Measurements from ENCODE around the gene NGFR.

DNA sequence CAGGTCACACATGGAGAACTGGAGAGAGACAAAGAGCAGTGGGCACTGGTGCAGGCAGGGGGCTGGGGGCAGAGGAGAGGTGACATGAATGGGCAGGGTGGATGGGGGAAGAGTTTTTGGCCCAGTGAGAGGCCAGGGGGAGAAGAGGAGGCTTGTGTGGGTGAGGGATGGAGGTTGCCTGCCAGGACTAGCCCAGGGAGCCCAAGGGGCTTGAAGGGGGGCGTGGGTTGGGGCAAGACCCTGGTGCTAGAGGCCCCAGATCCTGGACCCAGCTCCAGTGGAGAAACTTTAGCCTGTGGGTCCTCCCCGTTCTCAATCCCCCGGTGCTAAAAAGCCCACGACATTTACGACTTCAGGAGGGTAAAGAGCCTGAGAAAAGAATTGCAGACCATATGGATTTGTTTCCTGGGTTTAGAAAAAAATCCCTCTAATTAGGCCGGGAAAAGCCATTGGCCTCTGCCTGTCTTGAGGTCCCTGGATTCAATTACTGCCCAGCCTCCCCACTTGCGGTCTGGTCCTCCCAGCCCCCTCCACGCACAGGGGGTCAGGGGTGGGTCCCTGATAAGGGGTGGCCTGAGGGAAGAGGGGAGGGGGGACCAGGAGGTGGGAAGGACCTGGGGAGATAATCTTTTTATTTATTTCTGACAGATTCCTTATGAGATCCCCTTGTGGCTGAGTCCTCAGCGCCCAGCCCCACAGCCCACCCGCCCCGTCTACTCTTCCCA, 33.0 kb downstream of the NGFR start:
- TF ChIP-seq POLR2A (IDR thresholded peaks at IDR 0.05), result no peak
- TF ChIP-seq, protein P1, sequence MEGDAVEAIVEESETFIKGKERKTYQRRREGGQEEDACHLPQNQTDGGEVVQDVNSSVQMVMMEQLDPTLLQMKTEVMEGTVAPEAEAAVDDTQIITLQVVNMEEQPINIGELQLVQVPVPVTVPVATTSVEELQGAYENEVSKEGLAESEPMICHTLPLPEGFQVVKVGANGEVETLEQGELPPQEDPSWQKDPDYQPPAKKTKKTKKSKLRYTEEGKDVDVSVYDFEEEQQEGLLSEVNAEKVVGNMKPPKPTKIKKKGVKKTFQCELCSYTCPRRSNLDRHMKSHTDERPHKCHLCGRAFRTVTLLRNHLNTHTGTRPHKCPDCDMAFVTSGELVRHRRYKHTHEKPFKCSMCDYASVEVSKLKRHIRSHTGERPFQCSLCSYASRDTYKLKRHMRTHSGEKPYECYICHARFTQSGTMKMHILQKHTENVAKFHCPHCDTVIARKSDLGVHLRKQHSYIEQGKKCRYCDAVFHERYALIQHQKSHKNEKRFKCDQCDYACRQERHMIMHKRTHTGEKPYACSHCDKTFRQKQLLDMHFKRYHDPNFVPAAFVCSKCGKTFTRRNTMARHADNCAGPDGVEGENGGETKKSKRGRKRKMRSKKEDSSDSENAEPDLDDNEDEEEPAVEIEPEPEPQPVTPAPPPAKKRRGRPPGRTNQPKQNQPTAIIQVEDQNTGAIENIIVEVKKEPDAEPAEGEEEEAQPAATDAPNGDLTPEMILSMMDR (IDR thresholded peaks at IDR 0.05), result no peak
